Measurements from ENCODE around the gene ZBTB7C. TPM values are rescaled to one million over a fixed set of nuclear protein-coding genes. Genes with fewer than 3 reads are reported as not detected.

ZBTB7C gene
- total RNA-seq, 3 donors from 2014 or later (not counting 1 experiment from before 2014, with no cell fraction given) = 0.07 TPM; not detected in 2

GRCh38 chr18:48392268-48392667, 16.9 kb downstream of the ZBTB7C start:
- intact Hi-C loops (cut with micrococcal nuclease) = no loop called here
- H3K27ac ChIP-seq (ENCODE audit: low read length) = no peak overlapping the region
- H3K4me3 Mint-ChIP-seq = no peak overlapping the region

GRCh38 chr18:48391868-48392267, 17.3 kb downstream of the ZBTB7C start:
- no peak overlapping the region for H3K4me3 ChIP-seq (ENCODE audit: low read length)
- no peak overlapping the region for H3K27ac ChIP-seq (ENCODE audit: low read length)
- no peaks in the 10 kb centered on the region for H3K36me3 ChIP-seq (ENCODE audit: control insufficient read depth, insufficient read depth, low read length)
- peaks cover 42 to 67% of the 10 kb centered on the region in 2 donors for H3K27me3 Mint-ChIP-seq (ENCODE audit: low read depth in 2 of 2)
- intact Hi-C loops (cut with micrococcal nuclease) = no loop called here
- no peak for DNase-seq
- H3K27me3 ChIP-seq (ENCODE audit: control insufficient read depth, insufficient read depth, low read length) = no peaks in the 10 kb centered on the region
- ATAC-seq = no peak
- H3K27ac Mint-ChIP-seq = no peak overlapping the region
- H3K4me1 ChIP-seq (ENCODE audit: control insufficient read depth, insufficient read depth, low read length) = no peaks in the 10 kb centered on the region
- WGBS (ENCODE audit: insufficient coverage) = 75% methylated on average over 3 of the region's 3 CpGs
- no peaks in the 10 kb centered on the region for H3K36me3 Mint-ChIP-seq
- no peak for TF ChIP-seq CTCF (IDR thresholded peaks at IDR 0.05)
- H3K4me1 Mint-ChIP-seq = no peaks in the 10 kb centered on the region
- H3K9me3 ChIP-seq (ENCODE audit: control insufficient read depth, insufficient read depth, low read length) = no peaks in the 10 kb centered on the region
- H3K4me3 Mint-ChIP-seq = no peak overlapping the region
- H3K9me3 Mint-ChIP-seq = no peaks in the 10 kb centered on the region

More at GRCh38 chr18:48392268-48392667, 16.9 kb downstream of the ZBTB7C start:
- no peaks in the 10 kb centered on the region for H3K4me1 ChIP-seq (ENCODE audit: control insufficient read depth, insufficient read depth, low read length)
- no peak for TF ChIP-seq CTCF (IDR thresholded peaks at IDR 0.05)
- Mint-ChIP-seq H3K27ac (no peak overlapping the region), H3K4me1 (no peaks in the 10 kb centered on the region), H3K9me3 (no peaks in the 10 kb centered on the region), H3K36me3 (no peaks in the 10 kb centered on the region), H3K27me3 (ENCODE audit: low read depth in 2 of 2) (peaks cover 41 to 67% of the 10 kb centered on the region in 2 donors)
- WGBS (ENCODE audit: insufficient coverage) = 81% methylated on average over 1 of the region's 1 CpG
- DNase-seq (no peak), ATAC-seq (no peak)
- no peaks in the 10 kb centered on the region for H3K36me3 ChIP-seq (ENCODE audit: control insufficient read depth, insufficient read depth, low read length)
- H3K9me3 ChIP-seq (ENCODE audit: control insufficient read depth, insufficient read depth, low read length) = no peaks in the 10 kb centered on the region
- no peak overlapping the region for H3K4me3 ChIP-seq (ENCODE audit: low read length)
- no peaks in the 10 kb centered on the region for H3K27me3 ChIP-seq (ENCODE audit: control insufficient read depth, insufficient read depth, low read length)

- Mint-ChIP-seq H3K4me1 (no peaks in the 10 kb centered on the region), H3K36me3 (no peaks in the 10 kb centered on the region), H3K9me3 (no peaks in the 10 kb centered on the region), H3K27me3 (ENCODE audit: low read depth in 2 of 2) (peaks cover 42 to 60% of the 10 kb centered on the region in 2 donors), H3K27ac (no peak overlapping the region), H3K4me3 (no peak overlapping the region)
- WGBS (ENCODE audit: insufficient coverage) = 84% methylated on average over 5 of the region's 5 CpGs
- ATAC-seq (no peak), DNase-seq (no peak)
- TF ChIP-seq CTCF (IDR thresholded peaks at IDR 0.05) = no peak
- H3K4me3 ChIP-seq (ENCODE audit: low read length) = no peak overlapping the region
- no peaks in the 10 kb centered on the region for H3K27me3 ChIP-seq (ENCODE audit: control insufficient read depth, insufficient read depth, low read length)
- intact Hi-C loops (cut with micrococcal nuclease) = no loop called here
- no peaks in the 10 kb centered on the region for H3K4me1 ChIP-seq (ENCODE audit: control insufficient read depth, insufficient read depth, low read length)
- H3K36me3 ChIP-seq (ENCODE audit: control insufficient read depth, insufficient read depth, low read length) = no peaks in the 10 kb centered on the region
- H3K27ac ChIP-seq (ENCODE audit: low read length) = no peak overlapping the region
- no peaks in the 10 kb centered on the region for H3K9me3 ChIP-seq (ENCODE audit: control insufficient read depth, insufficient read depth, low read length)
Measured at GRCh38 chr18:48390641-48391040, 18.5 kb downstream of the ZBTB7C start.

GRCh38 chr18:48388478-48388877, 20.7 kb downstream of the ZBTB7C start:
- H3K9me3 Mint-ChIP-seq = no peaks in the 10 kb centered on the region
- no peak for TF ChIP-seq CTCF (IDR thresholded peaks at IDR 0.05)
- H3K36me3 ChIP-seq (ENCODE audit: control insufficient read depth, insufficient read depth, low read length) = no peaks in the 10 kb centered on the region
- DNase-seq (no peak), ATAC-seq (no peak)
- intact Hi-C loops (cut with micrococcal nuclease) = no loop called here
- no peaks in the 10 kb centered on the region for H3K4me1 Mint-ChIP-seq
- WGBS (ENCODE audit: insufficient coverage) = 84% methylated on average over 4 of the region's 4 CpGs
- H3K4me1 ChIP-seq (ENCODE audit: control insufficient read depth, insufficient read depth, low read length) = no peaks in the 10 kb centered on the region
- H3K27ac Mint-ChIP-seq = no peak overlapping the region
- H3K27ac ChIP-seq (ENCODE audit: low read length) = no peak overlapping the region
- H3K4me3 Mint-ChIP-seq = no peak overlapping the region
- H3K27me3 ChIP-seq (ENCODE audit: control insufficient read depth, insufficient read depth, low read length) = no peaks in the 10 kb centered on the region
- H3K36me3 Mint-ChIP-seq = no peaks in the 10 kb centered on the region
- no peak overlapping the region for H3K4me3 ChIP-seq (ENCODE audit: low read length)
- H3K27me3 Mint-ChIP-seq (ENCODE audit: low read depth in 2 of 2) = peaks cover 30 to 39% of the 10 kb centered on the region in 2 donors
- H3K9me3 ChIP-seq (ENCODE audit: control insufficient read depth, insufficient read depth, low read length) = no peaks in the 10 kb centered on the region
